Mucosa of gallbladder (tissue), 1 donor: ENCODE measurements around the gene MEIKIN. TPM values are rescaled to one million over a fixed set of nuclear protein-coding genes. Genes with fewer than 3 reads are reported as not detected.

Source experiments
- DNase-seq: peaks from one replicate; pipeline ENCODE4 v3.0.0-alpha.2; 2020; ENCODE audit warnings: low spot score
- total RNA-seq: library from RNA; stranded (reverse); gene quantifications from one replicate; pipeline ENCODE4 v1.2.1, GENCODE V29; 2021
- donor health status: DM: no; HTN: no; CAD: no.

Gene MEIKIN
- not detected for total RNA-seq

GRCh38 chr5:131945551-131946168, at the start of gene MEIKIN:
TSS of gene MEIKIN (minus strand) at chr5:131945663. CDS start at chr5:131945505, 158 bp downstream.
- no peak for DNase-seq

- no peak for DNase-seq
Measured at GRCh38 chr5:131994533-131995226, 49.2 kb upstream of the MEIKIN start.

- no peak for DNase-seq
Measured at GRCh38 chr5:131994090-131994489, 48.6 kb upstream of the MEIKIN start.

GRCh38 chr5:131993676-131994075, 48.2 kb upstream of the MEIKIN start:
- no peak for DNase-seq

- DNase-seq, result no peak
Measured at GRCh38 chr5:131992370-131992769, 46.9 kb upstream of the MEIKIN start.

- no peak for DNase-seq
Measured at GRCh38 chr5:131991593-131992324, 46.3 kb upstream of the MEIKIN start.

GRCh38 chr5:131990716-131991115, 45.3 kb upstream of the MEIKIN start:
- DNase-seq, result no peak

- DNase-seq, result no peak
Measured at GRCh38 chr5:131988601-131989000, 43.1 kb upstream of the MEIKIN start.

GRCh38 chr5:131987251-131987650, 41.8 kb upstream of the MEIKIN start:
- DNase-seq, result no peak

- DNase-seq, result no peak
Measured at GRCh38 chr5:131986161-131986912, 40.9 kb upstream of the MEIKIN start.

GRCh38 chr5:131984956-131985665, 39.6 kb upstream of the MEIKIN start:
- DNase-seq, result no peak

GRCh38 chr5:131983244-131983771, 37.8 kb upstream of the MEIKIN start:
- no peak for DNase-seq

- DNase-seq, result no peak
Measured at GRCh38 chr5:131981516-131981915, 36.1 kb upstream of the MEIKIN start.

GRCh38 chr5:131980696-131981095, 35.2 kb upstream of the MEIKIN start:
- DNase-seq, result no peak

- no peak for DNase-seq
Measured at GRCh38 chr5:131979816-131980215, 34.4 kb upstream of the MEIKIN start.

GRCh38 chr5:131977212-131977604, 31.7 kb upstream of the MEIKIN start:
- DNase-seq, result no peak

- no peak for DNase-seq
Measured at GRCh38 chr5:131976414-131977211, 31.1 kb upstream of the MEIKIN start.

- peak; percentile 9 for DNase-seq
Measured at GRCh38 chr5:131974956-131975726, 29.7 kb upstream of the MEIKIN start.

- DNase-seq, result peak; percentile 0
Measured at GRCh38 chr5:131974622-131974955, 29.1 kb upstream of the MEIKIN start.

- peak; percentile 3 for DNase-seq
Measured at GRCh38 chr5:131974016-131974415, 28.6 kb upstream of the MEIKIN start.
